GM12891 (cell line): ENCODE results near the gene COL4A2.

Experiments
- DNase-seq: peaks from one replicate; pipeline ENCODE4 v3.0.0; 2011; ENCODE audit warnings: low spot score; ENCODE audit not compliant: insufficient read length
- FAIRE-seq: peaks from 2 replicates; lab custom pipeline; 2011; peaks lifted over from hg19 to GRCh38; lab: Jason Lieb, UNC
- PAX5 ChIP-seq: IDR thresholded peaks from 2 replicates; pipeline ENCODE4 v1.6.1; 2011; ENCODE audit warnings: low read length, moderate library complexity, mild to moderate bottlenecking; ENCODE audit not compliant: insufficient read depth, severe bottlenecking
- POLR2A ChIP-seq: IDR thresholded peaks from 2 replicates; pipeline ENCODE4 v1.6.1; 2011; ENCODE audit warnings: low read depth, low read length, control low read depth
- POLR2AphosphoS5 ChIP-seq: IDR thresholded peaks from 2 replicates; pipeline ENCODE4 v1.6.1; 2011; ENCODE audit warnings: low read depth, low read length, control low read depth
- POU2F2 ChIP-seq: IDR thresholded peaks from 2 replicates; pipeline ENCODE4 v1.6.1; 2011; ENCODE audit warnings: low read depth, mild to moderate bottlenecking, control low read depth, low read length, moderate library complexity
- SPI1 ChIP-seq: IDR thresholded peaks from 2 replicates; pipeline ENCODE4 v1.6.1; 2011; ENCODE audit warnings: low read depth, low read length, control low read depth
- TAF1 ChIP-seq: IDR thresholded peaks from 2 replicates; pipeline ENCODE4 v1.6.1; 2011; ENCODE audit warnings: low read depth, low read length, control low read depth

The COL4A2 gene

DNA sequence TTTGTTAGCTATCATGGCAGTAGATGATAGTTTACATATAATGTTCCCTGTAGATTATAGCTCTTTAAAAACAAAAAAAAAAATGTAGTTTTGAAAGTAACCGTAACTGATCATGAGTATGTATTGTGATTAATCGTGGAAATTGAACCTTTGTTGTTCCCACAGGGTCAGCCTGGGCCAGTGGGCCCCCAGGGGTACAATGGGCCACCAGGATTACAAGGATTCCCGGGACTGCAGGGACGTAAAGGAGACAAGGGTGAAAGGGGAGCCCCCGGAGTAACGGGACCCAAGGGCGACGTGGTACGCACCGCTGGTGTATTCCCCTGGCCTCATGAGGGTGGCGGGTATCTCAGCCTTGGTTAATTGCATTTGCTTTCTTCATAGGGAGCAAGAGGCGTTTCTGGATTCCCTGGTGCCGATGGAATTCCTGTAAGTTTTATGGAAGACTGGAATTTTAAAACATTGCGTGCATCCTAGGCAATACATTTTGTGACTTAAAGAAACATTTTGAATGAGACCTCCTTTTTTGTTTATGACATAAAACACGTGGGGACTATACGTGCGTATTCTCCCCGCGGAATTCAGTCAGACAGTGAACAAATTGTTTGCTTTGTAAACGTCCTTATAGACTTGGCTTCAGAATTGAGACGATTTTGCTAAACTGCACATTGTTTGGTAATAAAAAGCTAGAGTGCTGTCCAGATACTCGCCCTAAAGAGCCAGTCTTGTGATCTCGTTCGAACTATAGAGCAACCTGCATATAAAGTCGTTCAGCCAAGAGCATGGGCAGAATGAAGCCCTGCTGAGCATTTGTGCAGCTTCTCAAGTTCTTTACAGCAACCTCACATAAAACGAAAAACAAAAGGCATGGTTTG lies 117.7 kb downstream of the COL4A2 start:
- DNase-seq (no peak), FAIRE-seq (no peak)
- TF ChIP-seq TAF1: no peak

DNA sequence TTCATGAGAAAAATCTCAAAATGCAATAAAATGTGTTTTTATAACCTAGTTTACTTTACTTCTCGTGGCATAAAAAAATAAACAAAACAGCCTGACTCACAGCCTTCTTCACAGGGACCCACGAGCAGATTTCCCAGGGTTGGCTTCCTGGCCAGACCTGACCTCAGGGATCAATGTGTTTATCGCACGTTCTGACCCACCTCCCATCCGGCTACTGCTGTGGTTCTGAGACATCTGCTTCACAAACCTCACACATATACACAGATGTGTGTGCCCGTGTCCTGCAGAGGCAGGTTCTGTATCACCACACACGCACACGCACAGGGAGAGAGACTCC lies 118.3 kb downstream of the COL4A2 start:
- DNase-seq: no peak
- FAIRE-seq: no peak
- TF ChIP-seq POLR2A (no peak), POU2F2 (no peak), TAF1 (no peak), PAX5 (no peak), SPI1 (no peak), POLR2AphosphoS5 (no peak)

DNA sequence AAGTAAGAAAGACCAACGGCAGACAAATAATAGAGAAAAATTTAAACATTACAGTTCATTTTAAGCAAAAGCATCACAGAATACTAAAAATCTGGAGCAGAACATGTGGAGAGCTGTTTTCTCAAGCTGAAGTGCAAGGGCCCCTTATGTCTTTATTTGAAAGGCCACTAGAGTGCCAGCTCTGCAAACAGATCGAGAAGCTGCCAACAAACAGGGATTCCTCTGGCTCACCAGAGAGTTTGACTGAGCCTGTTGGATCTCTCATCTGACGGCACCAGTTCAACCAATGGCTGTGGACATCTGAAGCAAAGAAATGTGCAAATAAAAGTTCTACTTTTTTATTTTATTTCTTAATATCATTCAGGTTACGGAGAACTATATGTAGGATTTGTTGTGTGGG lies 119.7 kb downstream of the COL4A2 start:
- TF ChIP-seq POLR2AphosphoS5 (no peak), PAX5 (no peak), POU2F2 (no peak), TAF1 (no peak), POLR2A (no peak), SPI1 (no peak)
- FAIRE-seq: no peak

DNA sequence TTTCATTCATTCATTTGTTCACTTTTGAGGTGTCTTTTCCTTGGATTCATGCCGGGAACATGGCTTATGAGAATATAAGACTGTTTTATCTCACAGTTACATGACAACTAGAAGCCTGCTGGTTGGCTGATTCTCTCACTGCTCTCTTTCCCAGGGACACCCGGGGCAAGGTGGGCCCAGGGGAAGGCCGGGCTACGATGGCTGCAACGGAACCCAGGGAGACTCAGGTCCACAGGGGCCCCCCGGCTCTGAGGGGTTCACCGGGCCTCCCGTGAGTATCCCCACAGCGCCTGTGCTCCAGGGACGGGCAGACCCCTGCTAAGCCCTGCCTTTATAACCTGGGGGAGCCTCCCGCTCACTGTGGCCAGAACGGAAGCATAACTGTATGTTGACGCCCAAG lies 121.2 kb downstream of the COL4A2 start:
- FAIRE-seq (no peak), DNase-seq (no peak)
- TF ChIP-seq PAX5: no peak
- TF ChIP-seq POLR2AphosphoS5: no peak

More for the DNA sequence above, 119.7 kb downstream of the COL4A2 start:
- DNase-seq: no peak

DNA sequence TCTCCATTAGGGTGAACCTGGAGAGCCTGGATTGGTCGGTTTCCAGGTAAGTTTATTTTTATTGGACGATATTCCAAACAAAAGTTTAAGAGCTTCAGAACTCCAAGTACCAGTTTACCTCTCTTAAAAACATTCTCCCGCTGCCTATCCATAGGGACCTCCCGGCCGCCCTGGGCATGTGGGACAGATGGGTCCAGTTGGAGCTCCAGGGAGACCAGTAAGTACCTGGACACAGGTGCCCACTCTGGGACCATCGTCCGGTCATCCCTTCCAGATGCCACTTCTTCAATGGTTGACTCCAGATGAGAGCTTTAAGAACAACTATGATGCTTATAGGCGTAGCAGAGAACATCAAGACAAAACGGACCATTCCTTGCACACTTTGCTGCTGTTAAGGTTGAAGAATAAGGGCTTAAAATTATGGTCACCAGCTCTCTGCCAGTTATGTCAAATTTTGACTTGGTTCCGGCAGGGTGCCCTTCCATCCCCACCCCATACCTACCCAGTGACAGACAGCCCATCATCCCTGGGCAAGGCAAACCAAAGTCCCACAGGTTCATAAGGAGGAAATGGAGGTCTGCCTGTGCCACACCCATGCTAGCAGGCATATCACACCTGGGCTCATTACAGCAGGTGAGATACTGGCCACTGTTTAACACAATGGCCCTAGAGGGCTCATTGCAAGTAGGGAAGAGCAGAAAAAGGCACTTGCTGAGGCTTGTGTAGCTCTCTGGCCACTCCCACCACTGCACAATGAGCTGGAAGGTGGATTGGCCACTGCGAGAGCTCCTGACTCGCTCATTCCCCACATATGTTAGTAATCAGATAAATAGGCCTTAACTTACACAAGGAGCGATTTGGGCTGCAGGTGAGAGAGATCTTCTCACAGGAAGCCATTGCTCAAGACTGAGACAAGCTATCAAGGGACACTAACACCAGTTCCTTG lies 123.6 kb downstream of the COL4A2 start:
- DNase-seq (no peak), FAIRE-seq (no peak)
- no peak for TF ChIP-seq POLR2AphosphoS5
- no peak for TF ChIP-seq SPI1
- no peak for TF ChIP-seq PAX5
- no peak for TF ChIP-seq TAF1
- no peak for TF ChIP-seq POLR2A
- TF ChIP-seq POU2F2: no peak

DNA sequence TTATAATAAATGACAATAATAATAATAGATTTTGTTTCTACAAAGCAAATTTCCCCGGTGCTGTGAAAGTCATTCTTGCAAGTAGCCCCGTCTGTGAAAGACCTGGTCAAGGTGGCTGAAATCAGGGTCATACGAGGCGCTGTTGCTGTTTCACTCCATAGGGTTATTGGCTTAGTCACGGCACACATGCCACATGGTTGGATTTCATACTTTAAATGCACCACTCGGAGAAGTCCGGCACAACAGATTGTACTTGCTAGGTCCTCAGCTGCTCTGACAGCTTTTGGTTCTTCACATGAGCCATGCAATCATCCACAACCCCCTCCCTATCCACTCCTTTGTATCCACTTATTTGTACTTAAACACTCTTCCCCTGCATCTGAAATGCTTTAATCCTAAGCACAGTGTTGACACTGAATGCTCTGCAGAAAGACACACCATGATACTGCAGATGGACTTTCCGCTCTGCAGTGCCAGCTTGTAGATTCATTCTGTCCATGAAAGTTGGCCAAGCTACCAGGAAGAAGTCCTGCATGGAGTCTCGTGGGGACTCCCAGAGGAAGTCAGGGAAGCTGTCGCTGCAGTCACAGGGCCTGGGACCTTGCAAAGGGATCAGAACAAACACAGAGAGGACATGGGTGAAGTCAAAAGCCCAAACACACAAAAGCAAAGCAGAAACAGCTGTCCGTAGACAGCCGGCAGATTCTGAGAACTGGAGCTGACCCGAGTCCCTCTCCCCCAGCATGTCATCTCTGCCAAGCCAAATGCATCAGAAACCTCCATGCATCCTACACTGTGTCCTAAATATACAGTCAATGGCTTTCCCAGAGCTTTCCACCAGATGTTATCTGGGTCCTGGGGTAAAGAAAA lies 124.6 kb downstream of the COL4A2 start:
- FAIRE-seq (no peak), DNase-seq (no peak)
- no peak for TF ChIP-seq SPI1
- no peak for TF ChIP-seq PAX5

DNA sequence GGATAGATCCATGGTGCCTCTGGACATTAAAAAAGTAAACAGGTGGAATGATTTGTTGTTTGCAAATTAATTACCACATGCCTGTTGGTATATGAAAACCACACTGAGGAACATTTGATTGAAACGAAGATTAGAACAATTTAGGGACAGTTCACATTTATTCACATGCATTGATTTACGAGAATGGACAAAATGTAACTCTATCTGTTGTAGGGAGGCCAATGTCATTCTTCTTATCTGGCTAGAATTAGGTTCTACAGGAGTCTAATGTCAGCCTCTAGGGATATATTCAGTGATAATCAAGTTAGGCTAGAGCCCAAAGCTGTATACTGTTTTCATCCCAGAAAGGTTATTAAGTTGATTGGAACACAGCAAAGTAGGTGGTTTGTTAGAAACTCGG lies 125.4 kb downstream of the COL4A2 start:
- TF ChIP-seq TAF1: no peak
- no peak for TF ChIP-seq PAX5
- TF ChIP-seq POLR2A: no peak
- TF ChIP-seq SPI1: no peak
- no peak for TF ChIP-seq POU2F2
- no peak for TF ChIP-seq POLR2AphosphoS5
- DNase-seq (no peak), FAIRE-seq (no peak)

- no peak for TF ChIP-seq PAX5
- no peak for TF ChIP-seq POLR2AphosphoS5
- TF ChIP-seq POLR2A: no peak
- TF ChIP-seq SPI1: no peak
- no peak for TF ChIP-seq TAF1
- TF ChIP-seq POU2F2: no peak
- DNase-seq: no peak
- no peak for FAIRE-seq
Observed at GRCh38 chr13:110433014-110433413, 125.9 kb downstream of the COL4A2 start.

DNA sequence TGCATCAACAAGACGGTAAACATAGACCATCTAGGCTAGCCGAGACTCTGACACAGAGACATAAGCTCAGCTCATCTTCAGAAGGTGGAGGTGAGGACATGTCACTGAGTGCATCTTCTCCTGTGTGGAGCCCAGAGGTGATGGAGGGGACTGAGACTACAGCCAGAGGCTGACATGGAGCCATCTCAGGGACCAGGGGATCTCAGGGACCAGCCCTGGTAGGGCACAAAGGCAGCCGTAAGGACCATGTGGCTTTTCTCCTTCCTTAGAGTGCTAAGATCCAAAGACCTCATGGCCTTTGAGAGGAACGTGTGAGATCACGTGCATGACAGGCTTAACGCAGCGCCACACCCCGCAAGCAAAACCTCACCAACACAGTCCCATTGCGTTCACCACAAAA lies 127.5 kb downstream of the COL4A2 start:
- FAIRE-seq (no peak), DNase-seq (no peak)

More for the DNA sequence above, 127.5 kb downstream of the COL4A2 start:
- TF ChIP-seq POLR2AphosphoS5 (no peak), POLR2A (no peak), SPI1 (no peak), POU2F2 (no peak), PAX5 (no peak), TAF1 (no peak)
